ENCODE measurements around the gene CUBN.

DNA sequence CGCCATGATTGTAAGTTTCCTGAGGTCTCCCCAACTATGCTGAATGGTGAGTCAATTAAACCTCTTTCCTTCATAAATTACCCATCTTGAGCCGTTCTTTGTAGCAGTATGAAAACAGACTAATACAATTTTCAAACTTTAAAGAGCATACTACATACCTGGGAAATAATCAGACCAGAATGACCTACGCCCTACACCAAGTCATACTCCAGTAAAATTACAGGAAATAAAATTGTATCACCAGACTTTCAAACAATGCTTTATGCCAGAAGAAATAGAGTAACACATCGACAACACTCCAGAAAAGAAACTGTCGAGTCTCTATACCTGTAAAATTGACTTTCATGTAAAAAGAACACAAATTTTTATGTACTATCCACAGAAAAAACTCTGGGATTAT, 331.0 kb downstream of the CUBN start:
- TF ChIP-seq CTCF (conservative IDR thresholded peaks at IDR 0.05), result no peak
- TF ChIP-seq ZFX (IDR thresholded peaks at IDR 0.05), result no peak
